Stimulated activated CD4-positive, alpha-beta T cell treated with anti-CD3 and anti-CD28 coated beads, Interleukin-15, amount 100 ng/mL, for 24 hours (primary cell): ENCODE measurements around the gene SLC4A8.
A peak's percentile ranks its signal among the peaks of the same experiment; 100 is the strongest.

ENCODE experiments used
- DNase-seq: peaks from one replicate; pipeline ENCODE4 v3.0.0-alpha.2; 2020

The SLC4A8 gene

GRCh38 chr12:51395283-51396230 is 29.1 kb upstream of the SLC4A8 start:
- DNase-seq = peak; percentile 55

- no peak for DNase-seq
Measured at GRCh38 chr12:51397670-51398069, 27.0 kb upstream of the SLC4A8 start.

GRCh38 chr12:51399891-51400290 is 24.7 kb upstream of the SLC4A8 start:
- DNase-seq = no peak

GRCh38 chr12:51401020-51401419 is 23.6 kb upstream of the SLC4A8 start:
- no peak for DNase-seq

GRCh38 chr12:51401486-51401885 is 23.1 kb upstream of the SLC4A8 start:
- no peak for DNase-seq

GRCh38 chr12:51401900-51402299 is 22.7 kb upstream of the SLC4A8 start:
- DNase-seq = no peak

- DNase-seq = no peak
Measured at GRCh38 chr12:51403159-51403558, 21.5 kb upstream of the SLC4A8 start.

- no peak for DNase-seq
Measured at GRCh38 chr12:51403681-51404136, 20.9 kb upstream of the SLC4A8 start.

- DNase-seq = no peak
Measured at GRCh38 chr12:51404627-51405026, 20.0 kb upstream of the SLC4A8 start.

GRCh38 chr12:51405801-51406207 is 18.8 kb upstream of the SLC4A8 start:
- no peak for DNase-seq

- DNase-seq = no peak
Measured at GRCh38 chr12:51406290-51406689, 18.3 kb upstream of the SLC4A8 start.

GRCh38 chr12:51406859-51407258 is 17.8 kb upstream of the SLC4A8 start:
- DNase-seq = no peak

- DNase-seq = no peak
Measured at GRCh38 chr12:51407604-51408003, 17.0 kb upstream of the SLC4A8 start.

GRCh38 chr12:51409846-51410245 is 14.8 kb upstream of the SLC4A8 start:
- no peak for DNase-seq

GRCh38 chr12:51413149-51413548 is 11.5 kb upstream of the SLC4A8 start:
- DNase-seq = no peak

- no peak for DNase-seq
Measured at GRCh38 chr12:51413791-51414190, 10.8 kb upstream of the SLC4A8 start.

- DNase-seq = no peak
Measured at GRCh38 chr12:51415931-51416330, 8.7 kb upstream of the SLC4A8 start.

- DNase-seq = no peak
Measured at GRCh38 chr12:51417826-51418225, 6.8 kb upstream of the SLC4A8 start.

- no peak for DNase-seq
Measured at GRCh38 chr12:51419425-51420193, 5.0 kb upstream of the SLC4A8 start.

GRCh38 chr12:51421266-51421884 is 3.3 kb upstream of the SLC4A8 start:
- DNase-seq = peak; percentile 47

- no peak for DNase-seq
Measured at GRCh38 chr12:51424094-51424661, 453 bp upstream of the SLC4A8 start.

- DNase-seq = no peak
Measured at GRCh38 chr12:51428256-51428655, 3.6 kb downstream of the SLC4A8 start.

- DNase-seq = no peak
Measured at GRCh38 chr12:51429700-51430099, 5.1 kb downstream of the SLC4A8 start.
